Right lobe of liver (tissue), 6 donors: ENCODE data around the gene TSPAN32. TPM values are rescaled to one million over a fixed set of nuclear protein-coding genes. Genes with fewer than 3 reads are reported as not detected.
"Not testable (repeated sequence)": the region's sequence is repeated elsewhere in the genome, so short reads cannot be mapped to it uniquely, and the experiment has no call there.

Source experiments
- ATAC-seq, 4 donors: fragments of 200-7000 bp; cut with Tn5 transposase; one replicate each; pipeline ENCODE4 v1.9.1; 2020; ENCODE audit warnings: mild to moderate bottlenecking in 4 of 4, moderate library complexity in 4 of 4
- DNase-seq, 3 donors: peaks; one replicate each; pipeline ENCODE4 v3.0.0-alpha.2; 2020
- H3K27ac ChIP-seq, 3 donors: fragments of 200-600 bp; one replicate each; pipeline ENCODE4 v1.8.0; 2022
- H3K27me3 ChIP-seq, 2 donors: fragments of 200-600 bp; one replicate each; pipeline ENCODE4 v1.8.0; 2022
- H3K36me3 ChIP-seq, 4 donors: fragments of 200-600 bp; sonication (generic) in 1 of 4; one replicate each; pipeline versions ENCODE4 v1.5.1 to v1.8.0; 2017 to 2022; ENCODE audit warnings: control low read depth in 1 of 4
- H3K4me1 ChIP-seq, 4 donors: fragments of 200-600 bp; sonication (generic) in 1 of 4; one replicate each; pipeline versions ENCODE4 v1.5.1 to v1.8.0; 2017 to 2022; ENCODE audit warnings: control low read depth in 1 of 4
- H3K4me3 ChIP-seq, 3 donors: fragments of 200-600 bp; one replicate each; pipeline ENCODE4 v1.8.0; 2022
- H3K9me3 ChIP-seq, 4 donors: fragments of 200-600 bp; sonication (generic) in 1 of 4; one replicate each; pipeline versions ENCODE4 v1.5.1 to v1.8.0; 2017 to 2022; ENCODE audit warnings: control low read depth in 1 of 4
- CTCF ChIP-seq, 4 donors: fragments of 200-600 bp in 3 of 4; fragments of 450-650 bp in 1 of 4; IDR thresholded peaks; one replicate each; pipeline versions ENCODE4 v1.5.1 to v1.8.0; 2016 to 2022; ENCODE audit warnings: antibody characterized with exemption in 4 of 4, mild to moderate bottlenecking in 2 of 4
- POLR2A ChIP-seq: fragments of 450-650 bp; IDR thresholded peaks from one replicate; pipeline ENCODE4 v1.6.1; 2017; ENCODE audit warnings: antibody characterized with exemption, mild to moderate bottlenecking
- WGBS: methylation state at CpG from one replicate; pipeline ENCODE4 v1.1.6; 2018; ENCODE audit warnings: low coverage, low lambda C conversion rate; ENCODE audit not compliant: insufficient coverage; ENCODE audit errors: missing lambda C conversion rate; 5-methylcytosine and 5-hydroxymethylcytosine counted together
- intact Hi-C, 2 donors: fragments of 100-400 bp; cut with DNase I; formaldehyde crosslinking; loops; one replicate each; pipeline versions ENCODE4 v1.11.2 to v1.14.1; 2022
- total RNA-seq, 6 experiments: library from RNA; depleted of rRNA in 2 of 6; stranded (reverse); fragments of >200 nt in 2 of 6; fragmentation: NEBNext Ultra II Directional in 3 of 6; extraction: Animal tissue kit (Norgen Biotek cat#: 25700) in 3 of 6; gene quantifications; one replicate each; pipeline versions ENCODE4 v1.1.0 to v1.2.4, GENCODE V29; 2016 to 2023
- donor health status: DM: no; HTN: yes; CAD: no.
- donor health status: DM: no; HTN: no; CAD: no.
- donor health status: DM: no; HTN: no; CAD: no.
- donor health status: DM: no; HTN: yes; CAD: no.
- donor health status: DM: no; HTN: yes; CAD: no.

The TSPAN32 gene
- total RNA-seq, 6 experiments from 2014 or later = 0.24 to 1.2 (median 0.63) TPM; not detected in 2

GRCh38 chr11:2351701-2352100 is 49.9 kb downstream of the TSPAN32 start:
- Histone ChIP-seq H3K9me3 (no peaks in the 10 kb centered on the region), H3K4me1 (peaks cover 0 to 13% (median 6%) of the 10 kb centered on the region in 4 donors), H3K27ac (no peak overlapping the region), H3K36me3 (no peaks in the 10 kb centered on the region), H3K4me3 (no peak overlapping the region), H3K27me3 (no peaks in the 10 kb centered on the region)
- ATAC-seq (peak in 3 of 4 donors; percentile 28 to 66 (median 45)), DNase-seq (no peak)
- intact Hi-C loops = no loop called here
- 42% methylated on average over 2 of the region's 3 CpGs for WGBS
- TF ChIP-seq CTCF (IDR thresholded peaks at IDR 0.05) (no peak), POLR2A (no peak)

- H3K36me3 ChIP-seq = no peaks in the 10 kb centered on the region
- no peaks in the 10 kb centered on the region for H3K27me3 ChIP-seq
- intact Hi-C loops = no loop called here
- H3K4me1 ChIP-seq = peaks cover 0 to 8% (median 4%) of the 10 kb centered on the region in 4 donors
- H3K9me3 ChIP-seq = no peaks in the 10 kb centered on the region
- TF ChIP-seq CTCF (IDR thresholded peaks at IDR 0.05) (no peak), POLR2A (no peak)
- DNase-seq (no peak), ATAC-seq (no peak)
- H3K27ac ChIP-seq = no peak overlapping the region
- no peak overlapping the region for H3K4me3 ChIP-seq
- 90% methylated on average over 4 of the region's 4 CpGs for WGBS
Measured at GRCh38 chr11:2352420-2352819, 50.6 kb downstream of the TSPAN32 start.

- 61% methylated on average over 3 of the region's 7 CpGs for WGBS
- TF ChIP-seq CTCF (IDR thresholded peaks at IDR 0.05) = no peak
- no peak for TF ChIP-seq POLR2A
- no peaks in the 10 kb centered on the region for H3K9me3 ChIP-seq
- H3K4me1 ChIP-seq = no peaks in the 10 kb centered on the region
- no peaks in the 10 kb centered on the region for H3K27me3 ChIP-seq
- no peaks in the 10 kb centered on the region for H3K36me3 ChIP-seq
- H3K27ac ChIP-seq = no peak overlapping the region
- DNase-seq (no peak), ATAC-seq (no peak)
- no peak overlapping the region for H3K4me3 ChIP-seq
- intact Hi-C loops = no loop called here
Measured at GRCh38 chr11:2355000-2355644, 53.3 kb downstream of the TSPAN32 start.

GRCh38 chr11:2357246-2357645 is 55.4 kb downstream of the TSPAN32 start:
- Histone ChIP-seq H3K36me3 (no peaks in the 10 kb centered on the region), H3K27ac (no peak overlapping the region), H3K4me1 (no peaks in the 10 kb centered on the region), H3K4me3 (no peak overlapping the region), H3K9me3 (no peaks in the 10 kb centered on the region), H3K27me3 (no peaks in the 10 kb centered on the region)
- DNase-seq (no peak), ATAC-seq (no peak)
- TF ChIP-seq POLR2A (no peak), CTCF (IDR thresholded peaks at IDR 0.05) (no peak)
- intact Hi-C loops = no loop called here
- 53% methylated on average over 3 of the region's 8 CpGs for WGBS

- H3K9me3 ChIP-seq, H3K27me3 ChIP-seq, H3K27ac ChIP-seq, H3K36me3 ChIP-seq, H3K4me1 ChIP-seq, DNase-seq, intact Hi-C loops, H3K4me3 ChIP-seq, ATAC-seq: not testable (repeated sequence)
- 100% methylated on average over 1 of the region's 13 CpGs for WGBS
Measured at GRCh38 chr11:2357651-2358050, 55.8 kb downstream of the TSPAN32 start.
